C1 segment of cervical spinal cord (tissue), 14 donors: ENCODE results near the gene HOXC5.

Experiments
- DNase-seq, 14 donors: peaks; one replicate each; lab custom pipeline; 2025; lab: John Stamatoyannopoulos, UW

Gene HOXC5

GRCh38 chr12:54019091-54019811 is 13.6 kb upstream of the HOXC5 start:
- DNase-seq, result no peak

- no peak for DNase-seq
Observed at GRCh38 chr12:54019924-54020590, 12.8 kb upstream of the HOXC5 start.

GRCh38 chr12:54020591-54021405 is 12.1 kb upstream of the HOXC5 start:
- no peak for DNase-seq

GRCh38 chr12:54021432-54022013 is 11.3 kb upstream of the HOXC5 start:
- DNase-seq, result peak in 1 of 14 donors; percentile 21

- DNase-seq, result no peak
Observed at GRCh38 chr12:54022960-54023884, 9.6 kb upstream of the HOXC5 start.

GRCh38 chr12:54024127-54024526 is 8.7 kb upstream of the HOXC5 start:
- no peak for DNase-seq

- DNase-seq, result no peak
Observed at GRCh38 chr12:54024581-54025305, 8.1 kb upstream of the HOXC5 start.

GRCh38 chr12:54025499-54026405 is 7.1 kb upstream of the HOXC5 start:
- DNase-seq, result no peak

GRCh38 chr12:54026640-54027441 is 6.0 kb upstream of the HOXC5 start:
- DNase-seq, result no peak

- no peak for DNase-seq
Observed at GRCh38 chr12:54027442-54027786, 5.4 kb upstream of the HOXC5 start.

GRCh38 chr12:54028314-54029201 is 4.3 kb upstream of the HOXC5 start, which contains the start of gene HOXC6:
HOXC6 (plus strand) TSS chr12:54028440; CDS start chr12:54028522, 82 bp downstream.
- DNase-seq, result peak in 7 of 14 donors; percentile 10 to 49 (median 36)

GRCh38 chr12:54029529-54030441 is 3.1 kb upstream of the HOXC5 start:
- DNase-seq, result no peak

- DNase-seq, result no peak
Observed at GRCh38 chr12:54030442-54030801, 2.4 kb upstream of the HOXC5 start.

GRCh38 chr12:54030889-54031471 is 1.9 kb upstream of the HOXC5 start:
- no peak for DNase-seq

- no peak for DNase-seq
Observed at GRCh38 chr12:54031480-54031879, 1.4 kb upstream of the HOXC5 start.

GRCh38 chr12:54032086-54032619 is 697 bp upstream of the HOXC5 start:
- no peak for DNase-seq
